Measurements from ENCODE around the gene PPP1R3F.
"Not testable (repeated sequence)": the region's sequence is repeated elsewhere in the genome, so short reads cannot be mapped to it uniquely, and the experiment has no call there.

Gene PPP1R3F

GRCh38 chrX:49322266-49322665 is 52.7 kb downstream of the PPP1R3F start:
- DNase-seq: not testable (repeated sequence)

GRCh38 chrX:49323735-49324134 is 54.1 kb downstream of the PPP1R3F start:
- not testable (repeated sequence) for DNase-seq

GRCh38 chrX:49330421-49330820 is 60.8 kb downstream of the PPP1R3F start:
- DNase-seq: not testable (repeated sequence)

- DNase-seq: not testable (repeated sequence)
Observed at GRCh38 chrX:49331282-49331681, 61.7 kb downstream of the PPP1R3F start, which contains the start of gene GAGE13. TSS of gene GAGE13 (plus strand) at chrX:49331582. CDS start at chrX:49332738, 1,156 bp downstream.

GRCh38 chrX:49331841-49332240 is 62.2 kb downstream of the PPP1R3F start:
- DNase-seq: not testable (repeated sequence)
